Activated CD8-positive, alpha-beta memory T cell treated with anti-CD3 and anti-CD28 coated beads, Interleukin-2, amount 10 ng/mL, durations not matched to agents 7 days and 5 days (primary cell): ENCODE results near the gene SERPINF2. TPM values are rescaled to one million over a fixed set of nuclear protein-coding genes. Genes with fewer than 3 reads are reported as not detected.
A peak's percentile ranks its signal among the peaks of the same experiment; 100 is the strongest.
"Not testable (repeated sequence)": the region's sequence is repeated elsewhere in the genome, so short reads cannot be mapped to it uniquely, and the experiment has no call there.

Source experiments
- ATAC-seq: fragments of 150-1000 bp; cut with Tn5 transposase; one replicate; pipeline ENCODE4 v1.10.0; 2021; ENCODE audit warnings: moderate library complexity
- CTCF ChIA-PET: fragments of 350-600 bp; sonication (Branson Sonifier 250); formaldehyde crosslinking; loops from one replicate; lab custom pipeline; 2021; ENCODE audit warnings: antibody characterized with exemption; lab: Charles Lee
- DNase-seq: peaks from one replicate; pipeline ENCODE4 v3.0.0-alpha.2; 2020
- H3K27ac Mint-ChIP-seq: one replicate; pipeline ENCODE4 v1.8.0; 2021; ENCODE audit warnings: mild to moderate bottlenecking, mixed read lengths
- H3K27me3 Mint-ChIP-seq: one replicate; pipeline ENCODE4 v1.8.0; 2021; ENCODE audit warnings: mixed read lengths
- H3K36me3 Mint-ChIP-seq: one replicate; pipeline ENCODE4 v1.8.0; 2021; ENCODE audit warnings: mild to moderate bottlenecking, mixed read lengths
- H3K4me1 Mint-ChIP-seq: one replicate; pipeline ENCODE4 v1.8.0; 2021; ENCODE audit warnings: mixed read lengths
- H3K4me3 Mint-ChIP-seq: one replicate; pipeline ENCODE4 v1.8.0; 2021; ENCODE audit warnings: mild to moderate bottlenecking, moderate library complexity, mixed read lengths
- H3K9me3 Mint-ChIP-seq: one replicate; pipeline ENCODE4 v1.8.0; 2022; ENCODE audit warnings: low read depth, mixed read lengths
- total RNA-seq, 2 experiments: library from RNA; stranded (reverse); gene quantifications; one replicate each; pipeline ENCODE4 v1.2.3, GENCODE V29; 2021

Gene SERPINF2
- under 1 TPM; 0.18 to 0.19 TPM for total RNA-seq

DNA sequence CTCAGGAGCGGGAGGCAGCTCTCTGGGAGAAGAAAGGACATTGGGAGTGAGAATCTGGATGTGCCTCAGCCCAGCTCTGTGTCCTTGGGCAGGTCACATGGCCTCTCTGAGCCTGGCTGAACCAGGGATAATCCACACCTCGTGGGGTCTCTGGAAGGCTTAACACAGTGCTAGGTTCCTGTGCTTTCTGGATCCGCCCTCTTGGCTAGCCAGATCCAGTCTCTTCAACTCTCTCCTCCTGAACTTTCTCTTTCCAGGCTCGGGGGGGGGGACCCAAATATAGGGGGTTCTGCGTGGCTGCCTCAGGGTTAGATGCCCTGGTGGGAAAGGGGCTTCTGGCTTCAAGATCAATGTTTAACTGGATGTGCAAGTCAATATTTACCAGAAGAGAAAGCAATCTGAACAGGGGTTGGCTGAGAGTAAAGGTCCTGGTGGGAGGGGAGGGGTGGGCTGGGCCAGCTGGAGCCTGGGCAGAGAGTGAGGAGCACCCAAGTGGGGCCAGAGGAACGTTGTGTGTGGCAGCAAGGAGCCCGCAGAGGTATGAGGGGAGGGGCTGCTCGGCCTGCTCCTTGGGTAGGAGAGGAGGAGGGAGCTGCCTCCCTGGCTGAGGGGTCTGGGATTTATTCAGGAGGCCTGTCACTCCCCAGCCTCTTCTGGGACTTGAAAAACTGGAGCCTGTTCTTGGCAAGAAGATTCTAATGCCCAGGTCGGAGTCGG, at the start of gene SERPINF2:
Gene SERPINF2, plus strand, starts transcription at position 501 of the 717 bp plus-strand sequence. CDS start 2,125 bp downstream, outside the sequence.
- no peaks in the 10 kb centered on the region for H3K4me1 Mint-ChIP-seq
- no peaks in the 10 kb centered on the region for H3K9me3 Mint-ChIP-seq
- no peak for DNase-seq
- no peak within 1 kb of the TSS for H3K4me3 Mint-ChIP-seq
- H3K36me3 Mint-ChIP-seq: no peaks in the 10 kb centered on the region
- no peaks in the 10 kb centered on the region for H3K27me3 Mint-ChIP-seq
- no peak within 1 kb of the TSS for H3K27ac Mint-ChIP-seq
- CTCF ChIA-PET: no interaction called here
- ATAC-seq: no peak

- no peak for DNase-seq
- CTCF ChIA-PET: no interaction called here
- H3K9me3 Mint-ChIP-seq: no peaks in the 10 kb centered on the region
- ATAC-seq: no peak
- no peak overlapping the region for H3K27ac Mint-ChIP-seq
- H3K4me1 Mint-ChIP-seq: no peaks in the 10 kb centered on the region
- no peaks in the 10 kb centered on the region for H3K36me3 Mint-ChIP-seq
- H3K4me3 Mint-ChIP-seq: no peak overlapping the region
- peaks cover 9% of the 10 kb centered on the region for H3K27me3 Mint-ChIP-seq
Observed at GRCh38 chr17:1693339-1693738, 49.3 kb upstream of the SERPINF2 start.

DNA sequence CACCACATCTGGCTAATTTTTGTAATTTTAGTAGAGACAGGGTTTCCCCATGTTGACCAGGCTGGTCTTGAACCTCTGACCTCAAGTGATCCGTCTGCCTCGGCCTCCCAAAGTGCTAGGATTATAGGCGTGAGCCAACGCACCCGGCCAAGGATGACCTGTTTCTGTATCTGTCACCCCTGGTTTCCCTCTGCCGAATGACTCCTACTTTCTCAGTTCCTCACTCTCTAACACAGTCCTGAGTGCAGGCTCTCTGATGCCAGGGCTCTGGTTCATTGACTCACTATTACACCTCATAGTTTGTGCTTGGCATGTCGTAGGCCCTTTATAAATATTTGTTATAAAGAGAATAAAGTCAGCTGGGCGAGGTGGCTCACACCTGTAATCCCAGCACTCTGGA, 47.3 kb upstream of the SERPINF2 start:
- ATAC-seq: no peak
- CTCF ChIA-PET: no interaction called here
- no peak for DNase-seq
- Mint-ChIP-seq H3K4me3 (no peak overlapping the region), H3K4me1 (no peaks in the 10 kb centered on the region), H3K36me3 (no peaks in the 10 kb centered on the region), H3K27ac (no peak overlapping the region), H3K9me3 (no peaks in the 10 kb centered on the region), H3K27me3 (peaks cover 9% of the 10 kb centered on the region)

DNA sequence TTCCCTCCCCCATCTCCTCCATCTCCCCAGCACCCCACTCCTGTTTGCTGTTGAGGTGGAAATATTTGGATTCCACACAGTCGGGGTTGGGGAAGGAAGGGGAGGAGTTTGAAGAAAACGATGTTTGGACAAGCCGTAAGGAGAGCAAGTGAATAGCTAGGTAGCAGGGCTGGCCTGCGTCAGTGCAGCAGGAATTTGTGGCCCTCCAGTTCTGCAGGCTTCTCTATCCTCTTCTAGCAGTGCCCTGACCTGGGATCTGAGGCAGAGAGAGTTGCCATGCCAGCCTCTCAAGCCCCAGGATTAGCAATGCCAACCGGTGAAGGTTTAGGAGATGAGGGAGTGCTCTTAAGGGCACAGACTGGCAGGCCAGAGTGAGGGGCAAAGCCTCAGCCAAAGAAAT, 45.0 kb upstream of the SERPINF2 start:
- no peak for ATAC-seq
- Mint-ChIP-seq H3K4me1 (no peaks in the 10 kb centered on the region), H3K27me3 (peaks cover 9% of the 10 kb centered on the region), H3K4me3 (no peak overlapping the region), H3K36me3 (no peaks in the 10 kb centered on the region), H3K27ac (no peak overlapping the region), H3K9me3 (no peaks in the 10 kb centered on the region)
- DNase-seq: no peak
- CTCF ChIA-PET: interaction anchor here (0.7 kb wide), 1 partner anchor 190 kb away, joined by 3 read pairs; no protein-coding TSS in a partner anchor

GRCh38 chr17:1699891-1700290, 42.8 kb upstream of the SERPINF2 start:
- CTCF ChIA-PET: not testable (repeated sequence)

GRCh38 chr17:1703063-1703462, 39.6 kb upstream of the SERPINF2 start:
- no peak for DNase-seq
- Mint-ChIP-seq H3K27ac (no peak overlapping the region), H3K4me3 (no peak overlapping the region), H3K9me3 (no peaks in the 10 kb centered on the region), H3K27me3 (peaks cover 28% of the 10 kb centered on the region), H3K36me3 (no peaks in the 10 kb centered on the region), H3K4me1 (peaks cover 5% of the 10 kb centered on the region)
- CTCF ChIA-PET: no interaction called here
- ATAC-seq: no peak

More at GRCh38 chr17:1699891-1700290, 42.8 kb upstream of the SERPINF2 start:
- H3K4me3 Mint-ChIP-seq, H3K4me1 Mint-ChIP-seq, H3K27me3 Mint-ChIP-seq, H3K27ac Mint-ChIP-seq, DNase-seq, ATAC-seq, H3K36me3 Mint-ChIP-seq, H3K9me3 Mint-ChIP-seq: not testable (repeated sequence)

DNA sequence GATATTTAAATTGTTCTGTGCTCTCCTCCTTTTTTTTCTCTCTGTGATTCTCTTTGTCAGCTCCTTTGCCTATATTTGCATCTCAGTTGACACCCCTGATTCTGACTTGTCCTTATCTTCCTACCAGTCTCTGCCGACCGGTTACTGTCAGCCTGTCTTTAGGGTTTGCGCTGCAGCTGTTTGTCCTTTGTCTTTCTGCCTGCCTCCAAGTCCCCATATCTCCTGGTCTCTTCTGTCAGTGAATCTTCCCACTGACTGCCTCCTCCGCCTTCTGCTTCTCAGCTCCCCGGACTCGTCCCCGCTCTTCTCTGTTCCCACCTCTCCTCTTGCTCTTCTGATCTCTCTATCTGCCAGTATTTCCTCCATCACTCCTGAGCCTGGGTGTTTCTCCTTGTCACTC, 37.7 kb upstream of the SERPINF2 start:
- Mint-ChIP-seq H3K4me3 (no peak overlapping the region), H3K9me3 (no peaks in the 10 kb centered on the region), H3K27ac (no peak overlapping the region), H3K4me1 (peaks cover 5% of the 10 kb centered on the region), H3K27me3 (peaks cover 34% of the 10 kb centered on the region), H3K36me3 (no peaks in the 10 kb centered on the region)
- CTCF ChIA-PET: interaction anchor here (1.4 kb wide), 1 partner anchor 9 kb away, joined by 3 read pairs; no protein-coding TSS in a partner anchor
- DNase-seq (no peak), ATAC-seq (no peak)

GRCh38 chr17:1707107-1707506, 35.6 kb upstream of the SERPINF2 start:
- H3K27ac Mint-ChIP-seq: no peak overlapping the region
- DNase-seq: no peak
- H3K27me3 Mint-ChIP-seq: peaks cover 51% of the 10 kb centered on the region
- peaks cover 7% of the 10 kb centered on the region for H3K4me1 Mint-ChIP-seq
- no peaks in the 10 kb centered on the region for H3K36me3 Mint-ChIP-seq
- ATAC-seq: no peak
- no peak overlapping the region for H3K4me3 Mint-ChIP-seq
- no peaks in the 10 kb centered on the region for H3K9me3 Mint-ChIP-seq
- CTCF ChIA-PET: no interaction called here

DNA sequence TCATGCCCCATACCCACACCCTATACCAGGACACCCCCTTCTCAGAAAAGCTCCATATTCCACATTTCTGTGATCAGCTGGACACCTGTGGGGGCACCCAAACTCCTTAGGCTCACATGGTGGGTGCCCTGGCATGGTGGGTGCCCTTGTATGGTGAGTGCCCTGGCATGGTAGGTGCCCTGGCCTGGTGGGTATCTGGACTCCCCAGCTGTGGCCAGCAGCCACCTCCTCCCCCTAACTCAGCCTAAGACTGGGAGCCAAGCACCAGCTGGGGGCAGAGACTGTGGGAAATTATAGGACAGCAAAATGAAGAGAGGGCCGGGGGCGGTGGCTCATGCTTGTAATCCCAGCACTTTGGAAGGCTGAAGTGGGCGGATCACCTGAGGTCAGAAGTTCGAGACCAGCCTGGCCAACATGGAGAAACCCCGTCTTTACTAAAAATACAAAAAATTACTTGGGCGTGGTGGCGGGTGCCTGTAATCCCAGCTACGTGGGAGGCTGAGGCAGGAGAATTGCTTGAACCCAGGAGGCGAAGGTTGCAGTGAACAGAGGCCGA, 33.8 kb upstream of the SERPINF2 start:
- not testable (repeated sequence) for H3K36me3 Mint-ChIP-seq, H3K9me3 Mint-ChIP-seq, ATAC-seq, DNase-seq, H3K27ac Mint-ChIP-seq, H3K4me1 Mint-ChIP-seq, H3K4me3 Mint-ChIP-seq
- CTCF ChIA-PET: interaction anchor here (0.7 kb wide), 1 partner anchor 14 kb away, joined by 3 read pairs; no protein-coding TSS in a partner anchor
- H3K27me3 Mint-ChIP-seq: peaks cover 52% of the 10 kb centered on the region

DNA sequence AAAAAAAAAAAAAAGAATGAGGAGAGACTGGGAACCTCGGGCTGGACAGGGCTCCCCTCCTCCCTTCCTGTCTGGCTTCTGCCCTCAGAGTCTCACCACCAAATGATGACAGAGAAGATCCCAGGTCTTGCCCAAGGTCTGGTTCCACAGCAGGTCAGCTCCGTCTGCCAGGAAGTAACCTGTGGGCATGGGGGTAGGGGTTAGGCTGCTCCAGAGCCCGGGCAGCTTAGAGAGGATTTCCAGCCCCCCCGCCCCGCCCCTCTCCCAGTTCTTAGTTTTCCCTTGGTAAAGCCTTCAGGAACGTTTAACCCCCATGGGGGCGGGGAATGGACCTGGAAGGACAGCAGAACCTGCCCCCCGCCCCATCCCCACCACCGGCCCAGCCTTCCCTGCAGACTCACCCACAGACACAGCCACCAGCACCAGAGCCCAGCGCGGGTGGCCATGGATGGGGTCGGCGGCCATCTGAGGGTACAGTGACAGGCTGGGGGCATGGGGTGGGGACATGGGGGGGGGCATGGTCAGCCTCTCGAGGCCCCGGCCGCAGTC, 33.2 kb upstream of the SERPINF2 start:
- Mint-ChIP-seq H3K4me1 (peaks cover 7% of the 10 kb centered on the region), H3K27ac (no peak overlapping the region), H3K4me3 (no peak overlapping the region), H3K9me3 (no peaks in the 10 kb centered on the region), H3K27me3 (peaks cover 50% of the 10 kb centered on the region), H3K36me3 (no peaks in the 10 kb centered on the region)
- DNase-seq (no peak), ATAC-seq (peak; percentile 8)
- CTCF ChIA-PET: interaction anchor here (0.6 to 0.7 kb wide), 2 partner anchors 12 to 13 kb away, joined by 3 read pairs; no protein-coding TSS in a partner anchor

DNA sequence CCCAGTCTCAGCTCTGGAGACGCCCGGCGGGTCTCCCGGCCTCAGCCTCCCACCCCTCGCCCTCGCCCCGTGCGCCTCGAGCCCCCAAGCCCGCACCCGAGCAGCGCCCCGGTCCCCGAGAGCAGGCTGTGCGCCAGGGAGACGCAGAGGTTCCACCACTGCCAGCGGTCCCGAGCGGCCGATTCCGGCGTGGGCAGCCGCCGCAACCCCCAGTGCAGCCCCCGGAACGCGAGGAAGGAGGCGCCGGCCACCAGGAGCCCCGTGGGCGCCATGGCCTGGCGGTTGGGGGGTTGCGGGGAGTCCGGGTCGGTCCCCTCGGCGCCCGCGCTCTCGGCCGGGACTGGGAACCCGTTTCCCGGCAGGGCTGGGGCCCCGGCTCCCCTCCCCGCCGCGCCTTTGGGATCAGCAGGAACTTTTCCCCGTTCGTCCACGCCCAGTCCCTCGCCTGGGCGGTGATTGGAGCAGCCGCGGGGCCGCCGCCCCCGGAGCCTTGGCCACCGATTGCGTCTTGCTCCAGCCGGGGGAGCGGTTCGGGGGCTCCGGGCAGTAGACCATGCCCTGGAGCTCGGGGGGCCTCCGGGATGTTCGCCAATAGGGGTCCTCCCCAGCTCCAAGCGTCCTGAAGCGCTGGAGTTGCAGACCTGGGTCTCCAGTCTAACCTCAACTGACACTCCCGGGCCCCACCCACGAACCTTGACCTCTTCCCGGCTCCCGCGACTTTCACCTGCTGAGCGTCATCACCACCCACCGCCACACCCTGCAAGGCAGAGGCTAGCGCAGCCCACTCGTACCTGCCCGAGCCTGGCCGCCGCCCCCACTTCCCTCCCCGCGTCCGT, 32.5 kb upstream of the SERPINF2 start, which contains the start of gene TLCD2:
Gene TLCD2, minus strand, starts transcription at position 407 of the 836 bp plus-strand sequence. Its CDS starts 135 bp downstream, at position 272.
- Mint-ChIP-seq H3K4me1 (peaks cover 10% of the 10 kb centered on the region), H3K4me3 (peak within 1 kb of the TSS; percentile 21), H3K27me3 (peaks cover 44% of the 10 kb centered on the region), H3K27ac (no peak within 1 kb of the TSS), H3K9me3 (no peaks in the 10 kb centered on the region), H3K36me3 (no peaks in the 10 kb centered on the region)
- DNase-seq (no peak), ATAC-seq (peak; percentile 50)
- CTCF ChIA-PET: interaction anchor here (0.6 kb wide), 1 partner anchor 11 kb away, joined by 3 read pairs; no protein-coding TSS in a partner anchor

GRCh38 chr17:1710807-1711553, 31.7 kb upstream of the SERPINF2 start:
- CTCF ChIA-PET: no interaction called here
- peaks cover 10% of the 10 kb centered on the region for H3K4me1 Mint-ChIP-seq
- peak overlapping the region; percentile 21 for H3K4me3 Mint-ChIP-seq
- DNase-seq: no peak
- H3K27me3 Mint-ChIP-seq: peaks cover 39% of the 10 kb centered on the region
- ATAC-seq: no peak
- no peaks in the 10 kb centered on the region for H3K36me3 Mint-ChIP-seq
- H3K27ac Mint-ChIP-seq: no peak overlapping the region
- no peaks in the 10 kb centered on the region for H3K9me3 Mint-ChIP-seq
